NCI-H2196 treated with DMSO at 0.1 percent for 48 hours (cell line): Measurements from ENCODE around the gene JMJD7.
A peak's percentile ranks its signal among the peaks of the same experiment; 100 is the strongest.

Experiments
- DNase-seq: peaks from one replicate; lab custom pipeline; 2025; ENCODE audit not compliant: unreplicated experiment; lab: John Stamatoyannopoulos, UW

JMJD7 gene

GRCh38 chr15:41827880-41828806 lies at the start of gene JMJD7:
TSS of gene JMJD7 (plus strand) at chr15:41828092. CDS start at chr15:41828125, 33 bp downstream.
- peak; percentile 15 for DNase-seq

- no peak for DNase-seq
Measured at GRCh38 chr15:41778521-41778920, 49.4 kb upstream of the JMJD7 start.

DNA sequence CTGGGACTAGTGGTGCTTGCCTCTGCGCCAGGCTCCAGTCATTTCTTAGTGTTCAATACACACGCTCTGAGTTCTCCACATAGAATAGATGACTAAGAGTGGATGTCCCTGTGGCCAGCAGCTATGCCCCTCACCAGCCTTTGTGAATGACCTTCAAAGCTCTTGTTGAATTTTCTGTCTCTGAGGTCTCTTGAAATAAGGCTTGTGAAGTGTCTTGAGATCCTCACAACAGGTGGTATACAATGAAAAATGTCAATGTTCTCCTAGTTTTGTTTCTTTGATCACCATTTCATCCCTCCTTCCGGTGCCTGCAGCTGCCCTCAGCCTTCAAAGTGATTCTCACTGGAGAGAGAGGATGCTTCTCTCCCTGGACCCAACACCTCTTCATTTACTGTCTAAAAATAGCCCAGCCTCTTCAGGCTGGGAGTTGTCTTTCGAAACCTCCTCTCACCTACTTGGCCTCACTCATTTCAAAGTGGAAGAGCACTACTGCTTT lies 48.2 kb upstream of the JMJD7 start:
- no peak for DNase-seq

DNA sequence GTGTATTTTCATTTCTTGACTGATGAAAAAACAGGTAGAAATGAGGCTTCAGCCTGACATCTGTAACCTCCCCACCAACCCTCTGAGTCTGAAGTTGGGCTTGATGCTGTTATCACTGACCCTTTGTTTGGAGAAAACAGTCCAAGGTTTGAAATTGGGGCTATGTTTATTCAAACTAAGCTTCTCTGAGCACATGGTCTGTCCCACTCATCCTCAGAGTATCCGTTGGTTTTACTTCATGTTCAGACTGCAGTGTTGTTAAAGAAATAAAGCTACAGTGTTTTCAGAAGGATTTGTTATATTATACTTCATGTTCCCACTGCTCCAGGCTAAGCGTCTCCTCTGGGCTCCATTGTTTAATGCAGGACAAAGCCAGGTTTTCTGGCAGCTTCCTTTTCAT lies 47.6 kb upstream of the JMJD7 start:
- no peak for DNase-seq

DNA sequence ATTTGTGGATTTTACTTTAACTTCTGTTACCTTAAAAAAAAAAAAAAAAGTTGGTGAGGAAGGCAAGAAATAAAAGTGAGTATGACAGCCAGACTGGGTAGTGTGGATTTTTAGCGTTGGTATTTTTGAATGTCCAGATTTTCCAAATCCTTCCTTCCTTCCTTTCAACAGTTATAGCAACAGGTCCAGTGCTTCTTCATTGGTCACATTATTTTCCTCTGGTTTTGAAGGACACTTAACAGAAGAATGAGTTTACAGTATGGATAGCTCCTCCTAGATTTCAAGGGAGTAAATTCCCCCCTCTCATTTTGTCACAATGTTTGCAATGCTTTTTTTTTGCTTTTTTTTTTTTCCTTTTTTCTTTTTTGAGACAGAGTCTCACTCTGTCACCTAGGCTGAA lies 47.2 kb upstream of the JMJD7 start:
- no peak for DNase-seq

DNA sequence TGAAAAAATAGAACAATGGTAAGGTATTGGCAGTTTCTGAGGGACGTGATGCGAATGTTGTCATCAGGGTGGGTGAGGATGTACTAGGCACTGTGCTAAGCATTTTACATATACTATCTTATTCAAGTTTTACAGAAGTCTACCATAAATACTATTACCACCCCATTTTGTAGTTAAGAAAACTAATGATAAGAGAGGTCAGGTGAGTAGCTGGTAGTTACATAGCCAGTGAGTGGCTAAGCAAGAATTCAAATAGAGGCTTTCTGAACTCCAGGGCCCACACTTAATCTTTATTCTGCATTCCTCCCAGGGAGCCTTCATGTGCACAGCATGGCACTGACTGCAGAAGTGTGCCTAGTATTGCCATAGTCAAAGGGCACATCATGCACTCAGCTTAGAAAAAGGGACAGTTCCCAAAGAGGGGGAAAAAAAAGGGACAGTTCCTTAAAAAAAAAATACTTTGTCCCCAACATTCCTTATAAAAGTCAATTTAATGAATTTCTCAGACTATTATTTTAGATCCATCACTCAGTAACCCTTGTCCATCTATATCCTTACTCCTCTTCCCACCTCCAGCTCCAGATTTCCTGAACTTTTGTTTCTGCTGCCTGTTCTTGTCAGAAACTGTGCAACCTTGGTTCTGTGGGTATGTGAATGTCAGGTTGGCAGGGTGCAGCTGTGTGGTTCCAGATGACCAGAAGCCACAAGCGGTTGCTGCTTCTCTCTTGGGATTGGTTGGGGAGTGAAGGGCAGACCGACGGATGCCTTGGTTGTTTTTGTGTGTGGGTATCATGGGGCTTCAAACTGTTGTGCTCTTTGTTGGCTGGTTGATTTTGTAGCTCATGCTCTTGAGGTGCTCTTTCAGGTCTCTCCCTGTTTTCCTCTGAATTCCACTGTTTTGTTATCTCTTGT lies 45.3 kb upstream of the JMJD7 start:
- DNase-seq = no peak

GRCh38 chr15:41783296-41783695 lies 44.6 kb upstream of the JMJD7 start:
- no peak for DNase-seq

GRCh38 chr15:41788262-41788661 lies 39.6 kb upstream of the JMJD7 start:
- DNase-seq = no peak

- DNase-seq = no peak
Measured at GRCh38 chr15:41789236-41789635, 38.7 kb upstream of the JMJD7 start.

GRCh38 chr15:41789662-41790061 lies 38.2 kb upstream of the JMJD7 start:
- DNase-seq = no peak

- no peak for DNase-seq
Measured at GRCh38 chr15:41790169-41790568, 37.7 kb upstream of the JMJD7 start.

DNA sequence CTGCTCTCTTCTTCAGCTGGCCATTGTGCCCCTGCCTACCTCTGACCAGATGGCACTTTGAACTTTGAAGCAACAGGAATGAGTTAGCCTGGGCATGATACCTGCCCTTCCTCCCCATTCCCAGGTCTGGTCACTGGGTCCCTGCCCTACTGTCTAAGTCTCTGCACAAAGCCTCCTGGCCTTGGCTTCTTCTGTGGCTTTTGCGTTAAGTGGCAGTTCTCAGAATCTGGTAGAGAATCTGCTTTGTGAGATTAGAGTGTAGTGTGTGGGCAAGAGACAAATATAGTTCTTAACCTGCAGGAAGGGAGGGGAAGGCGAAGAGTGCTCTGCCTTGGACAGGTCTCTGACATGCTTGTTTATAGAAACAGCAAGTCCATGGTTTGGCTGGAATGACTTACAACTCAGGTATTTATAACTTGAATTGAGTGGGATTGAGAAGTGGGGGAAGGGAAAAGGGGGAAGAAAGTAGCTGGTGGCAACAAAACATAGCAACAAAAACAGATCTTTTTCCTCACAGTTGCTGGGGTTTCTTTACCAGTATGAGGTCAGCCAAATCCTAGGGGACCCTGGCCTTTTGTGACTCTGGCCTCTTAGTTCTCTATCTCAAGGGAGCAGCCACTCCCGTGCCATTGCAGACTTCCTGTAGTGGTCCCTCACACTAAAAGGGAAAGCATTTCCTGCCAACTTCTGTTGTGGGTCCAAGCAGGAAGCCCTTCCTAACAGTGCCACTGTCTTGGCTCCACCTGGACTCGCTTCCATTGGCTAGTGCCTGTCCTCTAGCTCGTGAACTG lies 36.9 kb upstream of the JMJD7 start:
- DNase-seq = no peak

GRCh38 chr15:41791547-41791937 lies 36.4 kb upstream of the JMJD7 start:
- DNase-seq = no peak

DNA sequence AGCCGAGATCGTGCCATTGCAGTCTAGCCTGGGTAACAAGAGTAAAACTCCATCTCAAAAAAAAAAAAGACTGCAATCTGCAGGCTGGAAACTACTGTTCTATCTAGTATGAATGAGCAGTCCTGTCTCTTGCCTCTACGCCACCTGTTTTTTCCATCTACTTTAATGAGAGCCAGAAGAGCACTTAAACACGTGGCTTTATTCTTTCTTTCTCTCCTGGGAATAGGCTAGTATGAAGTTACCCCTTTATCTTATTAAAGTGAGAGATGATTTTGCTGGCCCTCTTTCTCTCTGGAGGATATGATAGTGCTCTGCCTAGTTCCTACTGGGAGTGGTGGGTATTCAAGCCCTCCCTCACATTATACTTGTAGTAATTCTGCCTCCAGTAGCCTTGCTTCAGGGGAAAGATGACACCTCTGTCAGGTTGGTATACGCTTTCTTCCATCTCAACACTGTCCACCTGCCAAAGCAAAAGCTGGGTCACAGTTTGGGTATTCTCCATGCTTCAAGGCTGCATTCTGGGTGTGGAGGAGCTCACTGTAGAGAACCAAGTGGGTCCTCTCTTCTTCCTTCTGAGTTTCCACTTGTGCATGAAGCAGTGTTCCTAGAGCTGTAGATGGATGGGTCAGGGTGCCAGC lies 35.8 kb upstream of the JMJD7 start:
- no peak for DNase-seq

DNA sequence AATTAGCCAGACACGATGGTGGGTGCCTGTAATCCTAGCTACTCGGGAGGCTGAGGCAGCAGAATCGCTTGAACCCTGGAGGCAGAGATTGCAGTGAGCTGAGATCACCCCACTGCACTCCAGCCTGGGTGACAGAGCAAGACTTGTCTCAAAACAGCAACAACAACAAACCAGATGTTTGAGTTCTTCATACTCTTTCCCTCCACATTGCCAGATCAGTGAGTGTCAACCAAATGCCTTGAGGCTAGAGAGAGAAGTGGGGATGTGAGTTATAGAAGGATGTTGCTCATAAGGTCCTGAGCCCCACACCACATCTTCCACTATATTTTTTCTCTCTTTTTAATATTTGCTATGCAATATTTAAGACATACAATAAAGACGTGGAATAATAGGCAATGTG lies 33.8 kb upstream of the JMJD7 start:
- no peak for DNase-seq

DNA sequence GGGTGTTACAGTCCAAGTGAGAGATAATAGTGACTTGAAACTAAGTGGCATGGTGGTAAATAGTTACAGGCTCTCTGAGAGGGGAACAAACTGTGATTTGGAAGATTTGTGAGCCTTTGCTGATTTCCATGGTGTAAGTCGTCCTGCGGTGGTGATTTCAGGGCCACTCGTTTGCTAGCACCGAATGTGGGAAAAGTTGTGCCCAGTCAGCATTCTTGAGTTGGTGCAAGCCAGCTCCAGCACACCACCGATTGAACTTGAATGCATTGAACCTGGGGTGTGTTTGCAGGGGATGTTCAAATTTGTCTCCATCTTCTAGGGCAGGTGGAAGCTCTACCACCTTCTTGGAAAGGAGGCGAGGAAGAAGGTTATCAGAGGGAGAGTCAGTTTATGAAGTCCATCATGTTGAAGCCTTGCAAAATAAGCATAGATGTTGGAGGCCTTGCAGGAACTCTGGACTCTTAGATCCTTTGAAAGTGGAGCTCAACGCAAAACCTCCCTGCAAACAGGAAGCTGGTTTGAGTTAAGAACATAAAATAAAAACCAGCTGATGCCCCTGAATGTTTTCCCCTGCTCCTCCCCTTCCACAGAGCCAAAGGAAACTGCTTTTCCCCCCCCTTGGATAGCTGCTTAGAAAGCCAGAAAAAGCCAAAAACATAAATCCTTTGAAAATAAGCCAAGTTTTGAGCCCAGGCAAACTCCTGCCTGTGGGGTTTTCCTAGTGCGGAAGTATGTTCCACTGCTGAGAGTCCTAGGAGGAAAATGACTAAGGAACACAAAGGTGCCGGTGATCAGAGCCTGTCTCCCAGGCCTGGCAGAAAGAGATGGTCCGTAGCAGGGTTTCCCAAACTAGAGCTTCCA lies 31.7 kb upstream of the JMJD7 start:
- DNase-seq = no peak

DNA sequence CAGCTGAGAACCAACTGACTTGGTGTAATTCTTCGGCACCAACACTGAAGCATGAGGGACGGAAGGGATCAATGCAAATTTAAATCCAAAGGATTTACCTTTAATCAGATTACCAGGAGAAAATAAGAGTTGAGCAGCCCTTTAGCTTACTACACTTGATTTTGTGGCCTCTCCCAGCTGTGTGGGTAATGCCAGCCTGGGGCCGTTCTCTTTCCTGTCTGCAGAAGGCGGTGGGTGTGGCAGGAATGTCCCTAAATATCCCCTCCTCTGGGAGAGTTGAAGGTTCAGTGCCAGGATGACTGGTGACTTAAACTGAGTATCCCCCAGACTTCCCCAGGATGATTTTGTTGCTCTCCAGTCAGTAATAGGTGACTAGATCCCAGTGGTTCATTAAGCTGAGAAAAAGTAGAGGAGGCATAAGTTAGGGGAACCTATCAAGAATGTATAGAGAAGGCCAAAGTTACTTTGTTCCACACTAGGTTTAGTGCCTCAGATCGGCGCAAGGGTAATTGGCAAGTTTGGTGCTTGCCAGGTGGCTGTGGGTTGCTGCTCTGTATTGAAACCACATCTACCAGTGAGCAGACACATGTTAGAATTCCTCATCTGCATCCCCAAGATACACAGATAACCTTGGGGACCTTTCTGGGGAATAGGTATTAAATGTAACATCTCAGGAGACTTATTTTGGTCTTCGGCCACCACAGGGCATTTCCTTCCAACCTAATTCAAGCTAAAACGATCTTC lies 30.5 kb upstream of the JMJD7 start:
- DNase-seq = no peak

GRCh38 chr15:41798607-41799487 lies 29.0 kb upstream of the JMJD7 start:
- no peak for DNase-seq
